SH-SY5Y (cell line): ENCODE measurements around the gene CNPY4.

Experiments
- GATA2 ChIP-seq: IDR thresholded peaks from 2 replicates; pipeline ENCODE4 v1.6.1; 2011; ENCODE audit warnings: mild to moderate bottlenecking, low read depth, low read length
- GATA3 ChIP-seq: IDR thresholded peaks from 2 replicates; pipeline ENCODE4 v1.6.1; 2011; ENCODE audit warnings: low read depth, mild to moderate bottlenecking, low read length, moderate library complexity

Gene CNPY4

GRCh38 chr7:100122067-100122466 lies 2.6 kb downstream of the CNPY4 start:
- TF ChIP-seq GATA3 (no peak), GATA2 (no peak)

DNA sequence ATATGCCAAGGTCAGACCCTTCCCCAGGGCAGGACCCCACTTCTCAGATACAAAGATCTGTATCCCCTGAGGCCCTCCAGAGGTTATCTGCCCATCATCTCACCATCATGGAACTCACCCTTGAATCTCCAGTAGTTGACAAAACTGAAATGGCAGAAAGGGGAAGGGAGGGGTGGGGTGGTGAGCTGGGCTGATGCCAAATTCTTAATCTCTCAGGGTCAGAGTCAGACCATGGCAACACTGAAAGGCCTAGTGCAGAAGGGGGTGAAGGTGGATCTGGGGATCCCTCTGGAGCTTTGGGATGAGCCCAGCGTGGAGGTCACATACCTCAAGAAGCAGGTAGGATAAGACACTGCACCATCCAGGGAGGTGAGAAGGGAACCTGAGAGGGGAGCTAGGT lies 3.1 kb downstream of the CNPY4 start:
- TF ChIP-seq GATA2 (no peak), GATA3 (no peak)

DNA sequence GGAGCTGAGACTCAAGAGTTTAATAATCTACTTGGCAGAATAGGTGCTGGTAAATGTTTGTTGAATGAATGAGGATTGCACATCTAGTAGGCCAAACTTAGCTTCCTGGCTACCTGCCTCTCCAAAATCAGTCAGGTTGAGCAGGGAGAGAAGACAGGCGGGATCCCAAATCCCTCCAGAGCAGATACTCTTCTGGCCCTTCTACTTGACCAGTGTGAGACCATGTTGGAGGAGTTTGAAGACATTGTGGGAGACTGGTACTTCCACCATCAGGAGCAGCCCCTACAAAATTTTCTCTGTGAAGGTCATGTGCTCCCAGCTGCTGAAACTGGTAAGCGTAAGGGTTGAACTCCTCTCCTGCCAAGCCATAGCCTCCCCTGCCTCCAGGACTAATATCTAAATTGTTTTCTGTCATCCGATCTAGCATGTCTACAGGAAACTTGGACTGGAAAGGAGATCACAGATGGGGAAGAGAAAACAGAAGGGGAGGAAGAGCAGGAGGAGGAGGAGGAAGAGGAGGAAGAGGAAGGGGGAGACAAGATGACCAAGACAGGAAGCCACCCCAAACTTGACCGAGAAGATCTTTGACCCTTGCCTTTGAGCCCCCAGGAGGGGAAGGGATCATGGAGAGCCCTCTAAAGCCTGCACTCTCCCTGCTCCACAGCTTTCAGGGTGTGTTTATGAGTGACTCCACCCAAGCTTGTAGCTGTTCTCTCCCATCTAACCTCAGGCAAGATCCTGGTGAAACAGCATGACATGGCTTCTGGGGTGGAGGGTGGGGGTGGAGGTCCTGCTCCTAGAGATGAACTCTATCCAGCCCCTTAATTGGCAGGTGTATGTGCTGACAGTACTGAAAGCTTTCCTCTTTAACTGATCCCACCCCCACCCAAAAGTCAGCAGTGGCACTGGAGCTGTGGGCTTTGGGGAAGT lies 5.1 kb downstream of the CNPY4 start:
- no peak for TF ChIP-seq GATA3
- no peak for TF ChIP-seq GATA2

DNA sequence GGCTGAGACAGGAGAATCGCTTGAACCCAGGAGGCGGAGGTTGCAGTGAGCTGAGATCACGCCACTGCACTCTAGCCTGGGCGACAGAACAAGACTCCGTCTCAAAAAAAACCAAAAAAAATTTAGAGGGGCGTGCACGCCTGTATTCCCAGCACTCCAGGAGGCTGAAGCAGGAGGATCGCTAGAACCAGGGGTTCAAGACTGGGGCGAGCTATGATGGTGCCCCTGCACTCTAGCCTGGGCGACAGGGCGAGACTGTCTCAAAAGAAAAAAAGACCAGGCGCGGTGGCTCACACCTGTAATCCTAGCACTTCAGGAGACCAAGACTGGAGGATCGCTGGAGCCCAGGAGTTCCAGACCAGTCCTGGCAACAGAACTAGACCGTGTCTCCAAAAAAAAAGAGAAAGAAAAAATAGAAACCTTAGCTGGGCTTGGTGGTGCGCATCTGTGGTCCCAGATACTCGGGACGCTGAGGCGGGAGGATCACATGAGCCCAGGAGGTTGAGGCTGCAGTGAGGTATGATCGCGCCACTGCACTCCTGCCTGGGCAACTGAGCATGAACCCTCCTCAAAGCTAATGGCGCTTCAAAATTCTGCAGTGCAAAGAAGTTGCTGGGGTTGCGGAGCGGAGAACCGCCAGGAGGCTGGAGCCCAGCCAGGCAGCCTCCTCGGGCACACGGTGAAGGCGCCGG lies 7.0 kb downstream of the CNPY4 start:
- TF ChIP-seq GATA2 = no peak

DNA sequence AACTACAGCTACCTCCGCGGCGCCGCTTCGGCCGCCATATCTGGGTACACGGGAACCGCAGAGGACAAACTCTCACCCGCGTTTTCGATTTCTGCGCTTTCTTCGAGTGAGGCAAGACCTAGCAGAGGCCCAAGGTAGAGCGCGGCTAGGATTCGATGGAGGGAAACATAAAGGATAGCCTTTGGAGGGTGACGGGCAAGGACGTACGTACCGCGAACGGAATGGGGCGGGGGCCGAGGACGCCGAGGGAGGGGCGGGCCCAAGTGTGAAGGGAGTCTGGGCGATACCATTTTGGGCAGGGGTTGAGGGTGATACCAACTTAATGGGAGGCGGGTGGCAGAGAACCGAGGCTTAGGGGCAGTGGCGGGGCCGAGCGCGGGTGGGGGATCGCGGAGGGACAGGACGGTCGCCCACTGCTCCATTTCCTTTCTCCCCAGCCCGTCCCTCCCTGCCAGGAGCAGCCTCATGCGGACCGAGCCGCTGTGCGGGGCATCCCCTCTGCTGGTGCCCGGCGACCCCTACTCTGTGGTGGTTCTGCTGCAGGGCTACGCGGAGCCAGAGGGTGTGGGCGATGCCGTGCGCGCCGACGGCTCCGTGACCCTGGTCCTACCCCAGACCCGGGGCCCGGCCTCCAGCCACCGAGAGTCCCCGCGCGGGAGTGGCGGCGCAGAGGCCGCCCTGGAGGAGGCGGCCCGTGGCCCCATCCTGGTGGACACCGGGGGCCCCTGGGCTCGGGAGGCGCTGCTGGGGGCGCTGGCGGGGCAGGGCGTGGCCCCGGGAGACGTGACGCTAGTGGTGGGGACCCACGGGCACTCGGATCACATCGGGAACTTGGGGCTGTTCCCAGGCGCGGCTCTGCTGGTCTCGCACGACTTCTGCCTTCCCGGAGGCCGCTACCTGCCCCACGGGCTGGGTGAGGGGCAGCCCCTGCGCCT lies 7.8 kb downstream of the CNPY4 start, which contains the start of gene MBLAC1:
TSS of gene MBLAC1 (plus strand) at position 37 of the 935 bp plus-strand sequence. CDS start at position 466, 429 bp downstream.
- TF ChIP-seq GATA3 (no peak), GATA2 (no peak)

DNA sequence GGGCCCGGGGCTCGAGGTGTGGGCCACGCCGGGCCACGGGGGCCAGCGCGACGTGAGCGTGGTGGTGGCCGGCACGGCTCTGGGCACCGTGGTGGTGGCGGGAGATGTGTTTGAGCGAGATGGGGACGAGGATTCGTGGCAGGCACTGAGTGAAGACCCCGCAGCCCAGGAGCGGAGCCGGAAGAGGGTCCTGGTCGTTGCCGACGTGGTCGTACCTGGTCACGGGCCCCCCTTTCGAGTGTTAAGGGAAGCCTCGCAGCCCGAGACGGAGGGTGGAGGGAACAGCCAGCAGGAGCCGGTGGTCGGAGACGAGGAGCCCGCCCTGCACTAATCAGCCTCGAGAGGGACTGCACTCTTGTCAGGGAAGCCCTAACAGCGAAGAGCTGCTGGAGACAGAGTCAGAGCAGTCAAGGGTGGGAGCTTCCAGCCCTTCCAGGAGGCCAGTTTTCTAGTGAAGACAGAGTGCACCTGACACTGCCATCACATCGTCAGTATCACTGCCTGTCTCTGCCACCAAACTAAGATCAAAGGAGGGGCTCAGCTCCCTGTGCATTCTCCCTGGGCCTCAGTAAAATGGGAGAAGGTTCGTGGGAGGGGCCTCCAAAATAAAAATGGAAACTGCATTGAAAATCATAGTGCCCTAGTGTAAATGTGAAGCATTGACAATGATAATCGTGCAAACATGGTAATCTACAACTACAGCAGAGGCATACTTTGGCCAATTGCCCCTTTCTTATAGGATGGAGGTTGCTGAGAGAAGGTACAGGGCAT lies 8.6 kb downstream of the CNPY4 start:
- TF ChIP-seq GATA2 (no peak), GATA3 (no peak)

DNA sequence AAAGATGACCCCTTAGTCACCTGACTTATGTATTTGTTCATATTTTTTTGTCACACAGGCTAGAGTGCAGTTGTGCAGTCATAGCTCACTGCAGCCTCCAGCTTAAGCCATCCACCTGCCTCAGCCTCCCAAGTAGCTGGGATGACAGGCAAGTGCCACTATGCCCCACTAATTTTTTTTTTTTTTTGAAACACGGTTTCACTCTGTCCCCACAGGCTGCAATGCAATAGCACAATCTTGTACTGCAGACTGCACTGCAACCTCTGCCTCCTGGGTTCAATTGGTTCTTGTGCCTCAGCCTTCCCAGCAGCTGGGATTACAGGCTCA lies 9.2 kb downstream of the CNPY4 start:
- TF ChIP-seq GATA3 (no peak), GATA2 (no peak)

DNA sequence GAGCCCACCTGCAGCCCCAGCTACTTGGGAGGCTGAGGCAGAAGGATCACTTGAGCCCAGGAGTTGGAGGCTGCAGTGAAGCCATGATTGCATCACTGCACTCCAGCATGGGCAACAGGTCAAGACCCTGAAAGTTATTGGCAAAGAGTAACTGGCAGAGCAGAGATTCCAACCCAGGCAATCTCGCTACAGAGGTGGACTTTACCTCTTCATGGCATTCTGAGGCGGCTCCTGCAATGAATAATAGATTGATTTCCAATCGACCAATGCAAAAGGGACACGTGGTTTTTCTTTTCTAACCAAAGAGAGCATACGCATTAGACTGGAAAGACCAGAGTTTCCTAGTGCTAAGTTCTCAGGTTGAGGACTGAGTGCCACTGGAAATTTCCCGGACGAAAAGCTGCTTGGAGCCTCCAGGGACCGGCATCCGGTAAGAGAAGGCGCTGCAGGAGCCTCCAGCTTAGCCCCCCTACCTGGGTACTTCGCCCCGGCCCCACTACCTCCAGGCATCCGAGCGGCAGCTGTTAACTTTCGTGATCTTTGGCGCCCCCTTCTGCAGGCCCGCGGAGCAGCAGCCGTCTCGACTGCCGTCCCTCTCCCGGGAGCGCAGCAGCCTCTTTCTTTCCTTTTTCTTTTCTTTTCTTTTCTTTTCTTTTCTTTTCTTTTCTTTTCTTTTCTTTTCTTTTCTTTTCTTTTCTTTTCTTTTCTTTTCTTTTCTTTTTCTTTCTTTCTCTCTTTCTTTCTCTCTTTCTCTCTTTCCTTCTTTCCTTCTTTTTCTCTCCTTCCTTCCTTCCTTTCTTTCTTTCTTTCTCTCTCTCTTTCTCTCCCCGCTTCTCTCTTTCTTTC lies 11.4 kb downstream of the CNPY4 start:
- no peak for TF ChIP-seq GATA3
- no peak for TF ChIP-seq GATA2

DNA sequence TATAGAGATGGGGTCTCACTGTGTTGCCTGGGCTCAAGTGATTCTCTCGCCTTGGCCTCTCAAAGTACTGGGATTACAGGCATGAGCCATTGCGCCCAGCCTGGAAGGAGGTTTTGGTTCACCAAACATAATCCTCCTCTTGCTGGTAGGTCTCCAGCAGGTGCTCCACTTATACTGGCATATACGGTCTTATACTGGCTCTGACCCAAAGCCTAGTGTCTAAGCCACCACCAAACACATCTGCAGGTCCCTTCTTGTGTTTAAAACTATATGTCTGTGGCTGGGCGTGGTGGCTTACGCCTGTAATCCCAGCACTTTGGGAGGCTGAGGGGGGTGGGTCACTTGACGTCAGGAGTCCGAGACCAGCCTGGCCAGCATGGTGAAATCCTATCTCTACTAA lies 12.7 kb downstream of the CNPY4 start:
- no peak for TF ChIP-seq GATA3
- TF ChIP-seq GATA2 = no peak

- TF ChIP-seq GATA3 (no peak), GATA2 (peak; percentile 83)
Observed at GRCh38 chr7:100132697-100133151, 13.3 kb downstream of the CNPY4 start.

DNA sequence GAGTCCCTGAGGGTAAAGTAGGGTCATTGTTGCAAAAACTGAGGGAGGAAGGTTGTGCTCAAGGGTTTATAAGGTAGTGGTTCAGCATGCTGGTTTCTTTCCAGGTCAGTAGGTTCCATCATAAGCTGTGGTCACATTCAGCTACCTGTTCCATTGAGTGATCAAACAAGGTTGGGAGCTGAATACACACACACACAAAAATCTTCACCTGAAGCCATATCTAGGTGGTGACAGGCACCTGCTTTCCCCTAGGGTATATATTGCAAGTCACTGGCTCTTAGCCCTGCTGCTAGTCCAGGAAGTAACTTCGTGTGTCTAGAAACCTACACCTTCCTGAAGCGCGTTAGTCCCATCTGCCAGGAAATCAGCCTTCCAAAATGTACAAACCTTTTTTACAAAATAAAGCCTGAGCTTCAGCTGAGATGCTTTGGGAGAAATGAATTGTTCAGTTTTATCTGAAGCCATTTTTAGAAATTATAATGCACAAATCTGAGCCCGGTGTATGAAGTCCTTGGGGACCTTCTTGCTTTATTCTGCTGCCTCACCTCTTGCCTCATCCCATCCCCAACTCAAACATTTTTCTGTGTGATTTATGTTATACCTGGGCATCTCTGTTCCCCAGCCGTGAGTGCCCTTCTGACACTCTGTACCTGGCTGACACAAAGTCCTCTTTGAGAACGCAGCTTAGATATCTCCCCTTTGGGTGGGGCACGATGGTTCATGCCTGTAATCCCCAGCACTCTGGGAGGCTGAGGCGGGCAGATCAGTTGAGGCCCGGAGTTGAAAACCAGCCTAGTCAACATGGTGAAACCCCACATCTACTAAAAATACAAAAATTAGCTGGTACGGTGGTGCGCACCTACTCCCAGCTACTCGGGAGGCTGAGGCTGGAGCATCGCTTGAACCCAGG lies 18.7 kb downstream of the CNPY4 start:
- no peak for TF ChIP-seq GATA2
- no peak for TF ChIP-seq GATA3
